A549 (cell line): ENCODE data around the gene SSBP3. TPM values are rescaled to one million over a fixed set of nuclear protein-coding genes. Genes with fewer than 3 reads are reported as not detected.

Source experiments
- ATAC-seq, 2 experiments: fragments of 200-7000 bp in 1 of 2; fragments of >200 bp in 1 of 2; cut with Nextera tagmentation in 1 of 2; cut with Tn5 transposase in 1 of 2; 3 replicates each; pipeline versions ENCODE4 v1.8.0 to v1.9.1; 2018 to 2020; ENCODE audit warnings: mild to moderate bottlenecking in 1 of 2, moderate library complexity in 1 of 2
- CTCF ChIA-PET: fragments of 300-600 bp; sonication (Branson Sonifier 250); formaldehyde crosslinking; extraction: SDS; loops from one replicate; lab custom pipeline; 2021; ENCODE audit warnings: antibody characterized with exemption, inconsistent platforms; lab: Yijun Ruan, JAX
- POLR2A ChIA-PET: fragments of 350-600 bp; formaldehyde crosslinking; extraction: SDS; loops from one replicate; lab custom pipeline; 2021; ENCODE audit warnings: antibody characterized with exemption, inconsistent platforms; lab: Yijun Ruan, JAX
- DNase-seq, 2 experiments: peaks; one replicate each; pipeline versions ENCODE4 v3.0.0 to v3.0.0-alpha.2; 2011 to 2016; ENCODE audit warnings: low read depth in 1 of 2, low spot score in 1 of 2
- FAIRE-seq: peaks from 2 replicates; lab custom pipeline; 2011; peaks lifted over from hg19 to GRCh38; lab: Jason Lieb, UNC
- H3K27ac ChIP-seq, 2 experiments: fragments of >200 bp; sonication (Bioruptor Twin); formaldehyde crosslinking; 3 replicates each; pipeline ENCODE4 v1.5.1; 2016 to 2017
- H3K4me1 ChIP-seq: fragments of >200 bp; sonication (Bioruptor Twin); formaldehyde crosslinking; 3 replicates; pipeline ENCODE4 v1.6.1; 2016
- H3K4me2 ChIP-seq: fragments of >200 bp; sonication (Bioruptor Twin); formaldehyde crosslinking; 3 replicates; pipeline ENCODE4 v1.6.1; 2016
- H3K4me3 ChIP-seq: fragments of >200 bp; sonication (Bioruptor Twin); formaldehyde crosslinking; 3 replicates; pipeline ENCODE4 v1.5.1; 2016
- H3K9me3 ChIP-seq: fragments of >200 bp; sonication (Bioruptor Twin); formaldehyde crosslinking; 3 replicates; pipeline ENCODE4 v1.6.1; 2016
- BHLHE40 ChIP-seq: IDR thresholded peaks from 2 replicates; pipeline ENCODE4 v1.6.1; 2012; ENCODE audit warnings: low read depth, low read length, inconsistent platforms
- CHD4 ChIP-seq: fragments of 200-600 bp; sonication (generic); IDR thresholded peaks from 2 replicates; pipeline ENCODE4 v1.6.1; 2016; ENCODE audit warnings: antibody characterized with exemption, mild to moderate bottlenecking, borderline replicate concordance
- CTCF ChIP-seq: fragments of >200 bp; sonication (Bioruptor Twin); formaldehyde crosslinking; IDR thresholded peaks from 3 replicates; pipeline ENCODE4 v1.5.1; 2016
- EHF ChIP-seq: fragments of 250-450 bp; sonication (Bioruptor Pico); IDR thresholded peaks from 2 replicates; pipeline ENCODE4 v1.5.0; 2020; ENCODE audit warnings: mild to moderate bottlenecking
- FOSB ChIP-seq: fragments of 250-450 bp; sonication (Bioruptor Pico); IDR thresholded peaks from 2 replicates; pipeline ENCODE4 v1.5.0; 2020; ENCODE audit warnings: mild to moderate bottlenecking, moderate library complexity
- HDAC2 ChIP-seq: fragments of 200-600 bp; sonication (generic); IDR thresholded peaks from 2 replicates; pipeline ENCODE4 v1.6.1; 2016
- HOXA7 ChIP-seq: fragments of 250-450 bp; sonication (Bioruptor Pico); IDR thresholded peaks from 2 replicates; pipeline ENCODE4 v1.5.0; 2020; ENCODE audit warnings: mild to moderate bottlenecking, moderate library complexity
- HOXB13 ChIP-seq: fragments of 250-450 bp; sonication (Bioruptor Pico); IDR thresholded peaks from 2 replicates; pipeline ENCODE4 v1.5.0; 2020; ENCODE audit warnings: low read depth, mild to moderate bottlenecking, moderate library complexity
- HOXB5 ChIP-seq: fragments of 250-450 bp; sonication (Bioruptor Pico); IDR thresholded peaks from 2 replicates; pipeline ENCODE4 v1.5.0; 2020; ENCODE audit warnings: mild to moderate bottlenecking, moderate library complexity
- JUN ChIP-seq, 2 experiments: fragments of >200 bp; sonication (Bioruptor Twin); formaldehyde crosslinking; IDR thresholded peaks; 2 replicates in 1 of 2; 3 replicates in 1 of 2; pipeline ENCODE4 v1.6.1; 2016 to 2017
- KDM1A ChIP-seq: fragments of 200-600 bp; sonication (generic); IDR thresholded peaks from 2 replicates; pipeline ENCODE4 v1.6.1; 2016; ENCODE audit warnings: low read depth, mild to moderate bottlenecking
- NFE2L2 ChIP-seq: fragments of 150-350 bp; conservative IDR thresholded peaks from 2 replicates; pipeline ENCODE4 v1.6.1; 2014; ENCODE audit warnings: low read length
- NR3C1 ChIP-seq: fragments of >200 bp; sonication (Bioruptor Twin); formaldehyde crosslinking; IDR thresholded peaks from 3 replicates; pipeline ENCODE4 v1.6.1; 2017
- PBX3 ChIP-seq: IDR thresholded peaks from 2 replicates; pipeline ENCODE4 v1.6.1; 2012
- POLR2A ChIP-seq: IDR thresholded peaks from 2 replicates; pipeline ENCODE4 v1.6.1; 2012; ENCODE audit warnings: mild to moderate bottlenecking, low read length
- POLR2AphosphoS2 ChIP-seq: conservative IDR thresholded peaks from 2 replicates; pipeline ENCODE4 v1.6.1; 2012; ENCODE audit warnings: low read length, improper control_type of control experiment, inconsistent platforms
- RAD21 ChIP-seq, 2 experiments: fragments of >200 bp in 1 of 2; sonication (Bioruptor Twin) in 1 of 2; formaldehyde crosslinking in 1 of 2; IDR thresholded peaks in 1 of 2; conservative IDR thresholded peaks in 1 of 2; 2 replicates in 1 of 2; 3 replicates in 1 of 2; pipeline ENCODE4 v1.6.1; 2012 to 2018; ENCODE audit warnings: inconsistent platforms in 1 of 2
- TP53 ChIP-seq: fragments of 250-450 bp; sonication (Bioruptor Pico); IDR thresholded peaks from 2 replicates; pipeline ENCODE4 v1.5.0; 2021; ENCODE audit warnings: mild to moderate bottlenecking, moderate library complexity
- ZFP36 ChIP-seq: fragments of 450-650 bp; IDR thresholded peaks from 2 replicates; pipeline ENCODE4 v1.6.1; 2014; ENCODE audit warnings: borderline replicate concordance; ENCODE audit not compliant: partially characterized antibody
- ZSCAN20 ChIP-seq: fragments of 250-450 bp; sonication (Bioruptor Pico); IDR thresholded peaks from 2 replicates; pipeline ENCODE4 v1.8.0; 2022; ENCODE audit warnings: mild to moderate bottlenecking, moderate library complexity
- whole genome bisulfite sequencing: methylation state at CpG from one replicate; pipeline ENCODE4 v1.1.6; 2017; ENCODE audit errors: missing lambda C conversion rate; 5-methylcytosine and 5-hydroxymethylcytosine counted together
- polyA plus RNA-seq, 4 experiments: library from polyadenylated mRNA; depleted of rRNA in 3 of 4; stranded (reverse); fragments of >200 nt; fragmentation: RNase III in 1 of 4; extraction: RNeasy Plus Mini Kit Qiagen cat#74134 plus additional on column Dnase treatment in 1 of 4; gene quantifications; 2 replicates in 3 of 4; 3 replicates in 1 of 4; pipeline ENCODE4 v1.2.3, GENCODE V29; 2011 to 2017
- TF ChIP-seq, protein P1 (sequence below): fragments of 250-450 bp; sonication (Bioruptor Pico); IDR thresholded peaks from 2 replicates; pipeline ENCODE4 v1.5.0; 2020; ENCODE audit warnings: low read depth, mild to moderate bottlenecking, moderate library complexity
- TF ChIP-seq, protein P2 (sequence below): fragments of 450-650 bp; IDR thresholded peaks from 2 replicates; pipeline ENCODE4 v1.6.1; 2014; ENCODE audit warnings: antibody characterized with exemption
- TF ChIP-seq, protein P3 (sequence below): fragments of 150-350 bp; IDR thresholded peaks from 2 replicates; pipeline ENCODE4 v1.6.1; 2014; ENCODE audit warnings: low read depth, mild to moderate bottlenecking, low read length
- TF ChIP-seq, protein P4 (sequence below): fragments of 200-600 bp; sonication (generic); IDR thresholded peaks from 2 replicates; pipeline ENCODE4 v1.6.1; 2016; ENCODE audit warnings: antibody characterized with exemption, mild to moderate bottlenecking, moderate library complexity

The SSBP3 gene
- polyA plus RNA-seq, 2 of the 4 experiments (the other 2 are of a cell fraction), result 7.2 to 9.1 TPM

DNA sequence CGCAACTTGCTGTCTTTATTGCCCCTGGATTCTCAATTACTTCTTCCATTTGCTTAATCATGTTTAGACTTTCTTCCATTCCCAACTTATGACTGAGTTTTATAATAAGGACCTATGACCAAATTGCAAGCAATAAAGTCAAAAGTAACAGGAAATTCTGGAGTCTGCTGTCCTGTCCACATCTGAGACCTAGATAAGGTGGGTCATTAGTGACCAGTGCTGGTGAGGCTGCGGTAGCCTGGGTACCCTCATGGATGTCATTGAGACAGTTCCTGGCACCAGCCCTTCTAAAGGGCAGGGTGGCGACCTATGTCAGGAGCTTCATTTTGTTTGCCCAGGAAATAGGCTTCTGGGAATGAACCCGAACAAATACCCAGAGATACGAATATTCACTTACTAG, 30.6 kb upstream of the SSBP3 start:
- POLR2A ChIA-PET, result no interaction called here
- H3K4me3 ChIP-seq, result no peak overlapping the region
- no peaks in the 10 kb centered on the region for H3K9me3 ChIP-seq
- TF ChIP-seq HOXB13 (CRISPR knock-in tag) (no peak), NR3C1 (no peak), CHD4 (no peak), BHLHE40 (no peak), EHF (no peak), FOSB (CRISPR knock-in tag) (no peak), HOXA7 (CRISPR knock-in tag) (no peak), ZFP36 (no peak), ZSCAN20 (CRISPR knock-in tag) (no peak), PBX3 (no peak), HOXB5 (CRISPR knock-in tag) (no peak), JUN (IDR thresholded peaks at IDR 0.05) (no peak), RAD21 (conservative IDR thresholded peaks at IDR 0.05 in 1 of 2, IDR thresholded peaks at IDR 0.05 in 1 of 2) (no peak)
- TF ChIP-seq, protein P1, sequence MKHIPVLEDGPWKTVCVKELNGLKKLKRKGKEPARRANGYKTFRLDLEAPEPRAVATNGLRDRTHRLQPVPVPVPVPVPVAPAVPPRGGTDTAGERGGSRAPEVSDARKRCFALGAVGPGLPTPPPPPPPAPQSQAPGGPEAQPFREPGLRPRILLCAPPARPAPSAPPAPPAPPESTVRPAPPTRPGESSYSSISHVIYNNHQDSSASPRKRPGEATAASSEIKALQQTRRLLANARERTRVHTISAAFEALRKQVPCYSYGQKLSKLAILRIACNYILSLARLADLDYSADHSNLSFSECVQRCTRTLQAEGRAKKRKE (CRISPR knock-in tag), result no peak
- TF ChIP-seq, protein P2, sequence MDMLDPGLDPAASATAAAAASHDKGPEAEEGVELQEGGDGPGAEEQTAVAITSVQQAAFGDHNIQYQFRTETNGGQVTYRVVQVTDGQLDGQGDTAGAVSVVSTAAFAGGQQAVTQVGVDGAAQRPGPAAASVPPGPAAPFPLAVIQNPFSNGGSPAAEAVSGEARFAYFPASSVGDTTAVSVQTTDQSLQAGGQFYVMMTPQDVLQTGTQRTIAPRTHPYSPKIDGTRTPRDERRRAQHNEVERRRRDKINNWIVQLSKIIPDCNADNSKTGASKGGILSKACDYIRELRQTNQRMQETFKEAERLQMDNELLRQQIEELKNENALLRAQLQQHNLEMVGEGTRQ, result no peak
- TF ChIP-seq, protein P3, sequence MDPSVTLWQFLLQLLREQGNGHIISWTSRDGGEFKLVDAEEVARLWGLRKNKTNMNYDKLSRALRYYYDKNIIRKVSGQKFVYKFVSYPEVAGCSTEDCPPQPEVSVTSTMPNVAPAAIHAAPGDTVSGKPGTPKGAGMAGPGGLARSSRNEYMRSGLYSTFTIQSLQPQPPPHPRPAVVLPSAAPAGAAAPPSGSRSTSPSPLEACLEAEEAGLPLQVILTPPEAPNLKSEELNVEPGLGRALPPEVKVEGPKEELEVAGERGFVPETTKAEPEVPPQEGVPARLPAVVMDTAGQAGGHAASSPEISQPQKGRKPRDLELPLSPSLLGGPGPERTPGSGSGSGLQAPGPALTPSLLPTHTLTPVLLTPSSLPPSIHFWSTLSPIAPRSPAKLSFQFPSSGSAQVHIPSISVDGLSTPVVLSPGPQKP, result no peak
- no peak for DNase-seq
- ATAC-seq, result no peak
- H3K4me2 ChIP-seq, result no peak overlapping the region
- CTCF ChIA-PET, result no interaction called here
- H3K4me1 ChIP-seq, result no peaks in the 10 kb centered on the region
- H3K27ac ChIP-seq, result no peak overlapping the region
- FAIRE-seq, result no peak
- 52% methylated on average over 5 of the region's 5 CpGs for WGBS

- no peaks in the 10 kb centered on the region for H3K9me3 ChIP-seq
- WGBS, result 73% methylated on average over 6 of the region's 6 CpGs
- DNase-seq, result no peak
- no peak overlapping the region for H3K27ac ChIP-seq
- no peaks in the 10 kb centered on the region for H3K4me1 ChIP-seq
- ChIA-PET POLR2A (no interaction called here), CTCF (no interaction called here)
- ATAC-seq, result no peak
- H3K4me3 ChIP-seq, result no peak overlapping the region
- TF ChIP-seq POLR2A (no peak), HDAC2 (no peak), CHD4 (no peak), FOSB (CRISPR knock-in tag) (no peak)
- no peak overlapping the region for H3K4me2 ChIP-seq
- FAIRE-seq, result no peak
These were observed 23.6 kb upstream of the SSBP3 start for GRCh38 chr1:54429838-54430237.

DNA sequence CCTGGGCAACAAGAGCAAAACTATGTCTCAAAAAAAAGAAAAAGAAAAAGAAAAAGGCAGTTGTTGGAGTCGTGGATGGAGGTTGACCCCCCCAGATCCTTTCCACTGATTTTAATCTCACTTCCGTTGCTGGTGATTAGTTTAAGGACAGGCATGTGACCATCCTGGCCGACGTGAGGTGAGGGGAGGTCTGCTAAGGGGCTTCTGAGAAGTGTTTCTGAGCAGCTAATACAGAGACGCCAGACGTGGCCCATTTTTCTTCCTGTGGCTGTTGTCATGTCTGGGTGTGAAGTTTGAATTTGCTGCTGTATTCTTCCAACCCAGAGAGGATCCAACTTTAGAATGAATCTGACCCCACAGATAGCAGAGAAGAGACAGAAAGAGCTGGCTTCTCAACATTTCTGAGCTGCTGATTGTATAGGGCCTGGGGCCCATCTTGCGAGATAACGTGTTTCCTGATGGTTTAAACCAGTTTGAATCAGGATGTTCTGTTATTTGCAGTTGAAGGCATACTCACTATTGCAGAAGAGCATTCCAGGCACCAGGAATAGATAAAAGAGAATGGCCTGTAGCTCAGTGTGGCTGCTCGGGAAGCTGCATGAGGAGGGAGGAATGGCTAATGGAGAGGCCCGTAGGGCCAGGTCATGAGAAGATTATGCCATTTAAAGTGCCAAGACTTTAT, 22.8 kb upstream of the SSBP3 start:
- FAIRE-seq, result no peak
- no peak for DNase-seq
- Histone ChIP-seq H3K4me1 (no peaks in the 10 kb centered on the region), H3K9me3 (no peaks in the 10 kb centered on the region), H3K27ac (no peak overlapping the region), H3K4me2 (no peak overlapping the region), H3K4me3 (no peak overlapping the region)
- no peak for ATAC-seq
- ChIA-PET CTCF (no interaction called here), POLR2A (no interaction called here)
- WGBS, result 80% methylated on average over 10 of the region's 10 CpGs
- TF ChIP-seq POLR2AphosphoS2, result no peak
- no peak for TF ChIP-seq POLR2A
- no peak for TF ChIP-seq JUN (IDR thresholded peaks at IDR 0.05)
- TF ChIP-seq CTCF, result no peak
- no peak for TF ChIP-seq HOXA7 (CRISPR knock-in tag)
- TF ChIP-seq, protein P4, sequence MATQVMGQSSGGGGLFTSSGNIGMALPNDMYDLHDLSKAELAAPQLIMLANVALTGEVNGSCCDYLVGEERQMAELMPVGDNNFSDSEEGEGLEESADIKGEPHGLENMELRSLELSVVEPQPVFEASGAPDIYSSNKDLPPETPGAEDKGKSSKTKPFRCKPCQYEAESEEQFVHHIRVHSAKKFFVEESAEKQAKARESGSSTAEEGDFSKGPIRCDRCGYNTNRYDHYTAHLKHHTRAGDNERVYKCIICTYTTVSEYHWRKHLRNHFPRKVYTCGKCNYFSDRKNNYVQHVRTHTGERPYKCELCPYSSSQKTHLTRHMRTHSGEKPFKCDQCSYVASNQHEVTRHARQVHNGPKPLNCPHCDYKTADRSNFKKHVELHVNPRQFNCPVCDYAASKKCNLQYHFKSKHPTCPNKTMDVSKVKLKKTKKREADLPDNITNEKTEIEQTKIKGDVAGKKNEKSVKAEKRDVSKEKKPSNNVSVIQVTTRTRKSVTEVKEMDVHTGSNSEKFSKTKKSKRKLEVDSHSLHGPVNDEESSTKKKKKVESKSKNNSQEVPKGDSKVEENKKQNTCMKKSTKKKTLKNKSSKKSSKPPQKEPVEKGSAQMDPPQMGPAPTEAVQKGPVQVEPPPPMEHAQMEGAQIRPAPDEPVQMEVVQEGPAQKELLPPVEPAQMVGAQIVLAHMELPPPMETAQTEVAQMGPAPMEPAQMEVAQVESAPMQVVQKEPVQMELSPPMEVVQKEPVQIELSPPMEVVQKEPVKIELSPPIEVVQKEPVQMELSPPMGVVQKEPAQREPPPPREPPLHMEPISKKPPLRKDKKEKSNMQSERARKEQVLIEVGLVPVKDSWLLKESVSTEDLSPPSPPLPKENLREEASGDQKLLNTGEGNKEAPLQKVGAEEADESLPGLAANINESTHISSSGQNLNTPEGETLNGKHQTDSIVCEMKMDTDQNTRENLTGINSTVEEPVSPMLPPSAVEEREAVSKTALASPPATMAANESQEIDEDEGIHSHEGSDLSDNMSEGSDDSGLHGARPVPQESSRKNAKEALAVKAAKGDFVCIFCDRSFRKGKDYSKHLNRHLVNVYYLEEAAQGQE, result no peak
- no peak for TF ChIP-seq EHF
- TF ChIP-seq CHD4, result no peak
- TF ChIP-seq NFE2L2, result no peak
- no peak for TF ChIP-seq KDM1A
- TF ChIP-seq TP53 (CRISPR knock-in tag), result no peak
